Calu3 (cell line): ENCODE data around the gene IL7R. TPM values are rescaled to one million over a fixed set of nuclear protein-coding genes. Genes with fewer than 3 reads are reported as not detected.

ENCODE experiments used
- BruUV-seq: library from RNA; stranded (reverse); fragments of 400-500 nt; replicated peaks from 2 replicates; lab custom pipeline; 2021; lab: Mats Ljungman, UMichigan
- CTCF ChIA-PET: fragments of 300-600 bp; sonication (Branson Sonifier 250); formaldehyde crosslinking; loops from one replicate; lab custom pipeline; 2022; ENCODE audit warnings: antibody characterized with exemption; lab: Charles Lee
- DNase-seq: peaks from one replicate; pipeline ENCODE4 v3.0.0; 2022
- H3K27ac Mint-ChIP-seq: one replicate; pipeline ENCODE4 v1.8.0; 2022; ENCODE audit warnings: mixed read lengths; ENCODE audit not compliant: unreplicated experiment
- H3K27me3 Mint-ChIP-seq: one replicate; pipeline ENCODE4 v1.8.0; 2022; ENCODE audit warnings: mixed read lengths; ENCODE audit not compliant: unreplicated experiment
- H3K36me3 Mint-ChIP-seq: one replicate; pipeline ENCODE4 v1.8.0; 2022; ENCODE audit warnings: mild to moderate bottlenecking, moderate library complexity, mixed read lengths; ENCODE audit not compliant: insufficient read depth, unreplicated experiment
- H3K4me1 Mint-ChIP-seq: one replicate; pipeline ENCODE4 v1.8.0; 2022; ENCODE audit warnings: mild to moderate bottlenecking, low read depth, mixed read lengths; ENCODE audit not compliant: unreplicated experiment
- H3K4me3 Mint-ChIP-seq: one replicate; pipeline ENCODE4 v1.8.0; 2022; ENCODE audit warnings: mild to moderate bottlenecking, low read depth, moderate library complexity, mixed read lengths; ENCODE audit not compliant: unreplicated experiment
- H3K9me3 Mint-ChIP-seq: one replicate; pipeline ENCODE4 v1.8.0; 2022; ENCODE audit warnings: low read depth, mixed read lengths; ENCODE audit not compliant: unreplicated experiment
- intact Hi-C: fragments of 100-400 bp; cut with micrococcal nuclease; formaldehyde crosslinking; loops from one replicate; pipeline ENCODE4 v1.10.0; 2022; ENCODE audit not compliant: unreplicated experiment
- total RNA-seq: library from RNA; stranded (reverse); gene quantifications from 2 replicates; pipeline ENCODE4 v1.2.3, GENCODE V29; 2022
- TF ChIP-seq, protein P1 (sequence below): fragments of 200-600 bp; IDR thresholded peaks from one replicate; pipeline ENCODE4 v1.8.0; 2022; ENCODE audit warnings: antibody characterized with exemption; ENCODE audit not compliant: unreplicated experiment

Gene IL7R
- total RNA-seq, 1 experiment from 2014 or later = 0.19 TPM

DNA sequence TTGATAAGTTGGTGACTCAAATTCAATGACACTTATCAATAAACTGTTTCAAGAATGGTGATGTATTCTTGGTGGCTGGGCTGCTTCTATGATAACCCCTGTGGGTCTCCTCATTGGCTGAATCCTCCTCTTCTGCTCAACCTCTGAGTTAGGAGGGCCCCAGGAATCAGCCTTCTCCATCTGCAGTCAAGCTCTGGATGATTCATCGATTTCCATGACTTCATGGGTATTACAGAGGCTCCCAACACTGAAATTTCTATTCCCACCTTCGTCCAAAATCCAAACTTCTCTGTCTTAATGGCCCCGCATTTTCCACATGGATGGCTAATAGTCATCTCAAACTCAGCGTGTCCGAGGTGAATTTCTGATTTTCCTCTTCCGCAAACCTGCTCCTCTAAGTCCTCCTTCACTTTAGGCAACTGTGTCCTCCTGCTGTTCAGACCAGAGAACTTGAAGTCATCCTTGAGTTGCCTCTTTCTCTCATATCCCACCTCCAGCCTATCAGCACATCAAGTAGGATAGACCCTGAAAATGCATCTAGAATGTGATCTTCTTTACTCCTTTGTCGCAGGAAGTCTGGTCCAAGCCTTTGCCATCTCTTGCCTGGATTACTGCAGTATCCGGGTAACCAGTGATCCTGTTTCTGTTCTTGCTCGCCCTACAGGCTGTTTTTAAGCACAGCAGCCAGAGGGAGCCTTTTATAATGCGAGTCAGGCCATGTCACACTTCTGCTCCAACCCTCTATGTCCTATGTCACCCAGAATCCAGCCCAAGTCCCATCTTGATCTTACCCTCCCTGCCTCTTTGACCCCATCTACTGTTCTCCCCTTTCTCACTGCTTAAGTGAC lies 41.4 kb upstream of the IL7R start:
- H3K27ac Mint-ChIP-seq = no peak overlapping the region
- no peak for DNase-seq
- H3K27me3 Mint-ChIP-seq = no peaks in the 10 kb centered on the region
- H3K36me3 Mint-ChIP-seq = no peaks in the 10 kb centered on the region
- intact Hi-C loops = no loop called here
- no TSS peak for BruUV-seq
- no peaks in the 10 kb centered on the region for H3K4me1 Mint-ChIP-seq
- CTCF ChIA-PET = no interaction called here
- no peak overlapping the region for H3K4me3 Mint-ChIP-seq
- TF ChIP-seq, protein P1, sequence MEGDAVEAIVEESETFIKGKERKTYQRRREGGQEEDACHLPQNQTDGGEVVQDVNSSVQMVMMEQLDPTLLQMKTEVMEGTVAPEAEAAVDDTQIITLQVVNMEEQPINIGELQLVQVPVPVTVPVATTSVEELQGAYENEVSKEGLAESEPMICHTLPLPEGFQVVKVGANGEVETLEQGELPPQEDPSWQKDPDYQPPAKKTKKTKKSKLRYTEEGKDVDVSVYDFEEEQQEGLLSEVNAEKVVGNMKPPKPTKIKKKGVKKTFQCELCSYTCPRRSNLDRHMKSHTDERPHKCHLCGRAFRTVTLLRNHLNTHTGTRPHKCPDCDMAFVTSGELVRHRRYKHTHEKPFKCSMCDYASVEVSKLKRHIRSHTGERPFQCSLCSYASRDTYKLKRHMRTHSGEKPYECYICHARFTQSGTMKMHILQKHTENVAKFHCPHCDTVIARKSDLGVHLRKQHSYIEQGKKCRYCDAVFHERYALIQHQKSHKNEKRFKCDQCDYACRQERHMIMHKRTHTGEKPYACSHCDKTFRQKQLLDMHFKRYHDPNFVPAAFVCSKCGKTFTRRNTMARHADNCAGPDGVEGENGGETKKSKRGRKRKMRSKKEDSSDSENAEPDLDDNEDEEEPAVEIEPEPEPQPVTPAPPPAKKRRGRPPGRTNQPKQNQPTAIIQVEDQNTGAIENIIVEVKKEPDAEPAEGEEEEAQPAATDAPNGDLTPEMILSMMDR = no peak
- H3K9me3 Mint-ChIP-seq = peaks cover 3% of the 10 kb centered on the region

DNA sequence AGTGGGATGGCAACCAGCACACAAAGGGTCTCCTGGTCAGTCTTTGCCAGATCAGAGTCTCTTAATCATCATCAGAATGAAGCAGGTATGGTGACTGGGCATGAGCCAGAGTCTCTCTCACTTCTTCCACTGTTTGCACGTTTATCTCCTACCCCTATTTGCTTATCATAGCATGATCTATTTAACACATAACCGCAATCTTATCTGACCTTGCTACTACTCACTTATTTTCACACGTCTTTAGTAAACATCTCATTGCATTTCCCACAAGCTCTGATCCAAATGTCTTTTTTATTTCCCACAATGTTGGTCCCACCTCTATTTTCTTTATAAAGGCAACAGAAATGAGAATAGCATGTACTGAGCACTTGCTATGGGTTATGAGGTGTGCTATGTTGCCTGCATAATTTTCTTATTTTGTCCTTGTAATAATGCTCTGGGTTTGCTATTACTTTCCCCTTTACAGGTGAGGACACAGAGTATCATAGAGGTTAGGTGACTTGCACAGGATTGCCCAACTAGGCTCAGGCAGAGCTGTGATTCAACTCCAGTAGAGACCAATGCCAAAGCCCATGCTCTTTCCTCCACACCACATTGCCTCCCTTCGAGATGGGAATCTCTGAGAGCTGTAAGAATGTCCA lies 39.7 kb upstream of the IL7R start:
- no TSS peak for BruUV-seq
- Mint-ChIP-seq H3K27ac (no peak overlapping the region), H3K4me3 (no peak overlapping the region), H3K4me1 (no peaks in the 10 kb centered on the region), H3K27me3 (no peaks in the 10 kb centered on the region), H3K36me3 (no peaks in the 10 kb centered on the region), H3K9me3 (peaks cover 3% of the 10 kb centered on the region)
- TF ChIP-seq, protein P1 = no peak
- intact Hi-C loops = no loop called here
- CTCF ChIA-PET = no interaction called here
- no peak for DNase-seq

DNA sequence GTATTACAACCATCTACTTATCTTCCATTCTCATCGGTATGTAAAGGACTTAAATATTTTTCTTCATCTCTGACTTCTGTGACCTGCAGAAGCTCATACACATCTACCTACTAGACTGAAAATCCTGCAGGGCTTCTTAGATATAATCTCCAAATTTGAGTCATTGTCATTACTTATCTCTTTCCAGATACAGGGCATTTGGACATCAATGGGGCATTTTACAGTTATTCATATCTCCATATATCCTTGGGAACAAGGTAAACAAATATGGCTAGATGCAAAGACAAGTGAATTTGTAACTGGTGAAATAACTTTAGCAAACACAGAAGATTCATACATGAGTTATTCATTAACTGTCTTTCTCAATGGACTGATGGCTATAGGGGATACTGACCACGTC lies 37.7 kb upstream of the IL7R start:
- Mint-ChIP-seq H3K4me3 (no peak overlapping the region), H3K27ac (no peak overlapping the region), H3K9me3 (peaks cover 3% of the 10 kb centered on the region), H3K27me3 (no peaks in the 10 kb centered on the region), H3K36me3 (no peaks in the 10 kb centered on the region), H3K4me1 (no peaks in the 10 kb centered on the region)
- BruUV-seq = no TSS peak
- TF ChIP-seq, protein P1 = no peak
- no peak for DNase-seq
- intact Hi-C loops = no loop called here
- CTCF ChIA-PET = no interaction called here

DNA sequence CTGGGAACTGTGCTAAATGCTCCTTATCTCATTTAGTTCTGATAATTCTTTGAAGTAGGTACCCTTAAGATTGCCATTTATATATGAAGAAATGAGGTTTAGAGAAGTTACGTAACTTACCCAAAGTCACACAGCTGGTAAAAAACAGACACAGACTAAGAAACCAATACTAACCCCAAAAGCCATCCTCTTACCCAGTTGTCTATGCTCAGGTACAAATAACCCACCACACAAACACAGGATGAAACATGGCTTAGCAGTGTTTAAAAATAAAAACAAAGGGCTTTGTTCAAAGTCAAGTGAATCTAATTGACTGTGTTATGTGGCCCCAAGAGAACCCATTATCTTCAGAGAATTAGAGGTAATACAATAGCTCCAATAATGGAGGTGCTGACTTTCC lies 37.0 kb upstream of the IL7R start:
- BruUV-seq = no TSS peak
- CTCF ChIA-PET = no interaction called here
- no peaks in the 10 kb centered on the region for H3K36me3 Mint-ChIP-seq
- intact Hi-C loops = no loop called here
- TF ChIP-seq, protein P1 = no peak
- no peaks in the 10 kb centered on the region for H3K4me1 Mint-ChIP-seq
- H3K27me3 Mint-ChIP-seq = no peaks in the 10 kb centered on the region
- H3K9me3 Mint-ChIP-seq = peaks cover 3% of the 10 kb centered on the region
- no peak for DNase-seq
- H3K27ac Mint-ChIP-seq = no peak overlapping the region
- no peak overlapping the region for H3K4me3 Mint-ChIP-seq
